Naive thymus-derived CD4-positive, alpha-beta T cell (primary cell): ENCODE measurements around the gene LRP10. TPM values are rescaled to one million over a fixed set of nuclear protein-coding genes. Genes with fewer than 3 reads are reported as not detected.

Experiments
- ATAC-seq: fragments of 150-1000 bp; cut with Tn5 transposase; 2 replicates; pipeline ENCODE4 v1.10.0; 2021; ENCODE audit warnings: mild to moderate bottlenecking, moderate library complexity
- CTCF ChIA-PET: fragments of 350-600 bp; sonication (Branson Sonifier 250); formaldehyde crosslinking; loops from one replicate; lab custom pipeline; 2021; ENCODE audit warnings: antibody characterized with exemption; lab: Charles Lee
- POLR2A ChIA-PET: fragments of 350-600 bp; sonication (Branson Sonifier 250); formaldehyde crosslinking; loops from one replicate; lab custom pipeline; 2021; ENCODE audit warnings: antibody characterized with exemption, inconsistent platforms; lab: Charles Lee
- DNase-seq, 9 donors: peaks; one replicate each; pipeline versions ENCODE4 v3.0.0 to v3.0.0-alpha.2; 2020 to 2022; ENCODE audit warnings: mixed read lengths in 1 of 9
- H3K27ac ChIP-seq: one replicate; pipeline ENCODE4 v1.7.0; 2013; ENCODE audit warnings: mild to moderate bottlenecking, low read depth, low read length, moderate library complexity
- H3K27me3 ChIP-seq, 2 donors: one replicate each; pipeline ENCODE4 v1.7.0; 2013; ENCODE audit warnings: low read length in 2 of 2, mild to moderate bottlenecking in 2 of 2, moderate library complexity in 2 of 2; ENCODE audit not compliant: control insufficient read depth in 2 of 2, insufficient read depth in 2 of 2
- H3K36me3 ChIP-seq, 3 experiments: 1 replicate in 2 of 3; 2 replicates in 1 of 3; pipeline ENCODE4 v1.7.0; 2013; ENCODE audit warnings: low read length in 3 of 3, mild to moderate bottlenecking in 3 of 3, moderate library complexity in 1 of 3; ENCODE audit not compliant: insufficient read depth in 3 of 3, control insufficient read depth in 2 of 3
- H3K4me1 ChIP-seq, 2 donors: one replicate each; pipeline ENCODE4 v1.7.0; 2013; ENCODE audit warnings: low read length in 2 of 2, mild to moderate bottlenecking in 2 of 2, moderate library complexity in 1 of 2; ENCODE audit not compliant: control insufficient read depth in 2 of 2, insufficient read depth in 2 of 2
- H3K4me3 ChIP-seq: 2 replicates; pipeline ENCODE4 v1.7.0; 2013; ENCODE audit warnings: mild to moderate bottlenecking, low read length
- H3K9me3 ChIP-seq, 3 experiments: 1 replicate in 2 of 3; 2 replicates in 1 of 3; pipeline ENCODE4 v1.7.0; 2013; ENCODE audit warnings: low read length in 3 of 3; ENCODE audit not compliant: control insufficient read depth in 2 of 3
- H3K27ac Mint-ChIP-seq, 9 donors: one replicate each; pipeline ENCODE4 v1.8.0; 2020 to 2022; ENCODE audit warnings: mixed read lengths in 9 of 9, mild to moderate bottlenecking in 8 of 9, moderate library complexity in 5 of 9, inconsistent platforms in 2 of 9
- H3K27me3 Mint-ChIP-seq, 5 donors: one replicate each; pipeline ENCODE4 v1.8.0; 2021 to 2022; ENCODE audit warnings: mixed read lengths in 5 of 5, mild to moderate bottlenecking in 1 of 5
- H3K36me3 Mint-ChIP-seq, 5 donors: one replicate each; pipeline ENCODE4 v1.8.0; 2020 to 2022; ENCODE audit warnings: mixed read lengths in 5 of 5, mild to moderate bottlenecking in 3 of 5, inconsistent platforms in 1 of 5
- H3K4me1 Mint-ChIP-seq, 7 donors: one replicate each; pipeline ENCODE4 v1.8.0; 2020 to 2022; ENCODE audit warnings: mixed read lengths in 7 of 7, mild to moderate bottlenecking in 3 of 7, inconsistent platforms in 1 of 7
- H3K4me3 Mint-ChIP-seq, 10 donors: one replicate each; pipeline ENCODE4 v1.8.0; 2020 to 2022; ENCODE audit warnings: mild to moderate bottlenecking in 10 of 10, mixed read lengths in 10 of 10, moderate library complexity in 6 of 10, inconsistent platforms in 2 of 10
- H3K9me3 Mint-ChIP-seq, 11 donors: one replicate each; pipeline ENCODE4 v1.8.0; 2020 to 2022; ENCODE audit warnings: mixed read lengths in 11 of 11, mild to moderate bottlenecking in 4 of 11, inconsistent platforms in 1 of 11, moderate library complexity in 1 of 11
- intact Hi-C, 2 donors: fragments of 100-400 bp; cut with micrococcal nuclease; formaldehyde crosslinking; loops; one replicate each; pipeline ENCODE4 v1.15.1; 2023
- polyA plus RNA-seq, 2 donors: library from polyadenylated mRNA; unstranded; fragments of 300-500 nt; fragmentation: Illumina TruSeq; gene quantifications; one replicate each; pipeline ENCODE4 v1.2.3, GENCODE V29; 2021
- total RNA-seq, 6 experiments: library from RNA in 5 of 6; stranded (reverse) in 5 of 6; gene quantifications; 1 replicate in 5 of 6; 2 replicates in 1 of 6; pipeline ENCODE4 v1.2.3 and lab custom pipeline; 2021 to 2026

Gene LRP10
- total and polyA plus RNA-seq, 7 experiments from 2014 or later = 55.5 to 103 (median 72.3) TPM

- H3K4me1 ChIP-seq = peaks cover 0 to 13% of the 10 kb centered on the region in 2 donors
- peaks cover 4 to 28% (median 5%) of the 10 kb centered on the region in 3 experiments for H3K36me3 ChIP-seq
- no peaks in the 10 kb centered on the region for H3K9me3 Mint-ChIP-seq
- peaks cover 5 to 29% (median 17%) of the 10 kb centered on the region in 7 donors for H3K4me1 Mint-ChIP-seq
- peaks cover 0 to 31% (median 9%) of the 10 kb centered on the region in 5 donors for H3K27me3 Mint-ChIP-seq
- peak in 4 of 9 donors; percentile 22 to 37 (median 32) for DNase-seq
- H3K4me3 ChIP-seq = peak overlapping the region; percentile 56
- peak overlapping the region in 7 of 9 donors; percentile 32 to 97 (median 75) for H3K27ac Mint-ChIP-seq
- POLR2A ChIA-PET = interaction anchor here (0.6 to 1.7 kb wide), 7 partner anchors 9 to 178 kb away, joined by 3 to 4 read pairs (median 3); no protein-coding TSS in a partner anchor
- H3K36me3 Mint-ChIP-seq = peaks cover 0 to 19% (median 0%) of the 10 kb centered on the region in 5 donors
- no peaks in the 10 kb centered on the region for H3K9me3 ChIP-seq
- H3K4me3 Mint-ChIP-seq = peak overlapping the region; percentile 57 to 95 (median 90)
- ATAC-seq = no peak
- H3K27me3 ChIP-seq = no peaks in the 10 kb centered on the region
- intact Hi-C loops = loop anchor here in 1 of 2 donors (1.0 kb wide), 2 partner anchors 8 to 16 kb away; partner anchors contain the start of gene MRPL52
- H3K27ac ChIP-seq = peak overlapping the region; percentile 26
- CTCF ChIA-PET = interaction anchor here (0.6 to 1.3 kb wide), 5 partner anchors 14 to 134 kb away, joined by 3 to 4 read pairs (median 4); no protein-coding TSS in a partner anchor
Measured at GRCh38 chr14:22837114-22837749, 34.3 kb upstream of the LRP10 start.

- peaks cover 4 to 28% (median 5%) of the 10 kb centered on the region in 3 experiments for H3K36me3 ChIP-seq
- intact Hi-C loops = loop anchor here in 1 of 2 donors (1.0 kb wide), 2 partner anchors 9 to 15 kb away; partner anchors contain the start of gene MRPL52
- H3K9me3 ChIP-seq = no peaks in the 10 kb centered on the region
- peaks cover 0 to 13% of the 10 kb centered on the region in 2 donors for H3K4me1 ChIP-seq
- CTCF ChIA-PET = interaction anchor here (0.9 to 2.1 kb wide), 4 partner anchors 15 to 63 kb away, joined by 3 to 6 read pairs (median 4); no protein-coding TSS in a partner anchor
- peak overlapping the region; percentile 56 for H3K4me3 ChIP-seq
- DNase-seq (no peak), ATAC-seq (no peak)
- Mint-ChIP-seq H3K4me1 (peaks cover 5 to 29% (median 17%) of the 10 kb centered on the region in 7 donors), H3K27ac (peak overlapping the region in 4 of 9 donors; percentile 10 to 84 (median 68)), H3K9me3 (no peaks in the 10 kb centered on the region), H3K36me3 (peaks cover 0 to 19% (median 0%) of the 10 kb centered on the region in 5 donors), H3K4me3 (peak overlapping the region in 9 of 10 donors; percentile 54 to 92 (median 85)), H3K27me3 (peaks cover 0 to 31% (median 9%) of the 10 kb centered on the region in 5 donors)
- POLR2A ChIA-PET = interaction anchor here (0.6 to 1.7 kb wide), 7 partner anchors 10 to 178 kb away, joined by 3 to 4 read pairs (median 3); no protein-coding TSS in a partner anchor
- no peaks in the 10 kb centered on the region for H3K27me3 ChIP-seq
- no peak overlapping the region for H3K27ac ChIP-seq
Measured at GRCh38 chr14:22837750-22838538, 33.6 kb upstream of the LRP10 start.

GRCh38 chr14:22838631-22839041 lies 32.9 kb upstream of the LRP10 start:
- Histone ChIP-seq H3K4me1 (peaks cover 0 to 13% of the 10 kb centered on the region in 2 donors), H3K27me3 (no peaks in the 10 kb centered on the region), H3K27ac (no peak overlapping the region), H3K36me3 (peaks cover 4 to 23% (median 5%) of the 10 kb centered on the region in 3 experiments), H3K9me3 (no peaks in the 10 kb centered on the region), H3K4me3 (no peak overlapping the region)
- POLR2A ChIA-PET = interaction anchor here (1.5 kb wide), 1 partner anchor 8 kb away, joined by 3 read pairs; no protein-coding TSS in a partner anchor
- DNase-seq = no peak
- H3K27me3 Mint-ChIP-seq = peaks cover 0 to 33% (median 9%) of the 10 kb centered on the region in 5 donors
- H3K4me1 Mint-ChIP-seq = peaks cover 5 to 29% (median 17%) of the 10 kb centered on the region in 7 donors
- CTCF ChIA-PET = interaction anchor here (0.5 to 2.1 kb wide), 5 partner anchors 8 to 62 kb away, joined by 3 to 6 read pairs (median 4); no protein-coding TSS in a partner anchor
- ATAC-seq = no peak
- H3K9me3 Mint-ChIP-seq = no peaks in the 10 kb centered on the region
- peak overlapping the region in 6 of 10 donors; percentile 1 to 90 (median 40) for H3K4me3 Mint-ChIP-seq
- H3K36me3 Mint-ChIP-seq = peaks cover 0 to 17% (median 0%) of the 10 kb centered on the region in 5 donors
- intact Hi-C loops = no loop called here
- peak overlapping the region in 1 of 9 donors; percentile 51 for H3K27ac Mint-ChIP-seq

GRCh38 chr14:22839159-22839779 lies 32.3 kb upstream of the LRP10 start:
- no peak overlapping the region for H3K4me3 ChIP-seq
- intact Hi-C loops = no loop called here
- H3K27me3 ChIP-seq = no peaks in the 10 kb centered on the region
- Mint-ChIP-seq H3K4me1 (peaks cover 5 to 29% (median 17%) of the 10 kb centered on the region in 7 donors), H3K27ac (peak overlapping the region in 2 of 9 donors; percentile 51 to 53), H3K36me3 (peaks cover 0 to 16% (median 0%) of the 10 kb centered on the region in 5 donors), H3K4me3 (peak overlapping the region in 6 of 10 donors; percentile 1 to 90 (median 40)), H3K27me3 (peaks cover 0 to 33% (median 9%) of the 10 kb centered on the region in 5 donors), H3K9me3 (no peaks in the 10 kb centered on the region)
- H3K4me1 ChIP-seq = peaks cover 0 to 13% of the 10 kb centered on the region in 2 donors
- CTCF ChIA-PET = interaction anchor here (0.5 to 2.1 kb wide), 7 partner anchors 9 to 61 kb away, joined by 3 to 6 read pairs (median 4); no protein-coding TSS in a partner anchor
- no peak overlapping the region for H3K27ac ChIP-seq
- POLR2A ChIA-PET = interaction anchor here (0.9 to 1.5 kb wide), 2 partner anchors 9 to 27 kb away, joined by 3 to 9 read pairs; no protein-coding TSS in a partner anchor
- H3K36me3 ChIP-seq = peaks cover 0 to 16% (median under 1%) of the 10 kb centered on the region in 3 experiments
- no peak for DNase-seq
- no peak for ATAC-seq
- no peaks in the 10 kb centered on the region for H3K9me3 ChIP-seq

- no peak overlapping the region for H3K4me3 Mint-ChIP-seq
Measured at GRCh38 chr14:22841311-22841710, 30.2 kb upstream of the LRP10 start.

More at GRCh38 chr14:22841311-22841710, 30.2 kb upstream of the LRP10 start:
- H3K36me3 ChIP-seq = no peaks in the 10 kb centered on the region
- Mint-ChIP-seq H3K36me3 (peaks cover 0 to 4% (median 0%) of the 10 kb centered on the region in 5 donors), H3K4me1 (peaks cover 4 to 17% (median 8%) of the 10 kb centered on the region in 7 donors), H3K27ac (no peak overlapping the region), H3K27me3 (peaks cover 2 to 31% (median 9%) of the 10 kb centered on the region in 5 donors), H3K9me3 (no peaks in the 10 kb centered on the region)
- peaks cover 0 to 13% of the 10 kb centered on the region in 2 donors for H3K4me1 ChIP-seq
- no peaks in the 10 kb centered on the region for H3K9me3 ChIP-seq
- no peak overlapping the region for H3K27ac ChIP-seq
- DNase-seq = no peak
- ChIA-PET CTCF (interaction anchor here (0.9 to 1.1 kb wide), 2 partner anchors 11 to 18 kb away, joined by 4 read pairs; no protein-coding TSS in a partner anchor), POLR2A (interaction anchor here (0.6 to 0.7 kb wide), 2 partner anchors 147 to 982 kb away, joined by 3 read pairs; no protein-coding TSS in a partner anchor)
- no peak for ATAC-seq
- intact Hi-C loops = no loop called here
- no peaks in the 10 kb centered on the region for H3K27me3 ChIP-seq
- H3K4me3 ChIP-seq = no peak overlapping the region
